ENCODE results near the gene KIAA1217.
"Not testable (repeated sequence)": the region's sequence is repeated elsewhere in the genome, so short reads cannot be mapped to it uniquely, and the experiment has no call there.

Gene KIAA1217

GRCh38 chr10:24315211-24315610 lies 106.3 kb downstream of the KIAA1217 start:
- Mint-ChIP-seq H3K4me3 (no peak overlapping the region), H3K36me3 (no peaks in the 10 kb centered on the region), H3K27ac (no peak overlapping the region), H3K4me1 (no peaks in the 10 kb centered on the region), H3K9me3 (no peaks in the 10 kb centered on the region)
- ATAC-seq (no peak), DNase-seq (ENCODE audit: low spot score in 2 of 2) (no peak)

GRCh38 chr10:24318517-24318916 lies 109.6 kb downstream of the KIAA1217 start:
- H3K4me3 Mint-ChIP-seq: no peak overlapping the region
- no peaks in the 10 kb centered on the region for H3K9me3 Mint-ChIP-seq
- DNase-seq (ENCODE audit: low spot score in 2 of 2): no peak
- ATAC-seq: no peak
- H3K27ac Mint-ChIP-seq: no peak overlapping the region
- no peaks in the 10 kb centered on the region for H3K36me3 Mint-ChIP-seq
- H3K4me1 Mint-ChIP-seq: no peaks in the 10 kb centered on the region

GRCh38 chr10:24320373-24320772 lies 111.4 kb downstream of the KIAA1217 start:
- no peak for ATAC-seq
- no peak for DNase-seq (ENCODE audit: low spot score in 2 of 2)
- Mint-ChIP-seq H3K4me3 (no peak overlapping the region), H3K9me3 (peaks cover 3% of the 10 kb centered on the region), H3K36me3 (no peaks in the 10 kb centered on the region), H3K27ac (no peak overlapping the region), H3K4me1 (no peaks in the 10 kb centered on the region)

DNA sequence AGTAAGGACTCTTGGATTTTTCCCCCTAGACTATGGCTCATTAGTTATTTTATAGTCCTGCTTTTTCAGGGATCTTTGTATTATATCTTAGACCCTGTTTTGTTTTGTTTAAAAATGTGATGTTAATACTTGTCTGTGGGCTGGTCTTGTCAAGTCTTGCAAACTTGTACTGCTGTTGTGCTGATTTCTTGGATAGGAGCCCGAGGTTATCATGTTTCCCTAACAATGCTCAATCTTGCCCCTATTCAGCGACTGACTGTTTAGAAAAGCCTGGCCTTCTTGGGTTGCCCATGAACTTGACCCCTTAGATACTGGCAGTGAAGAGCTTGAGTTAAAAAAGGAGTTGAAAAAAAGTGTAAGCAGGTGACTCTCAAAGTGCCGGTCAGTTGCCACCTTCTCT lies 115.7 kb downstream of the KIAA1217 start:
- DNase-seq (ENCODE audit: low spot score in 2 of 2) (no peak), ATAC-seq (no peak)
- Mint-ChIP-seq H3K4me3 (no peak overlapping the region), H3K9me3 (peaks cover 8% of the 10 kb centered on the region), H3K36me3 (no peaks in the 10 kb centered on the region), H3K4me1 (no peaks in the 10 kb centered on the region), H3K27ac (no peak overlapping the region)

GRCh38 chr10:24331457-24331856 lies 122.5 kb downstream of the KIAA1217 start:
- H3K36me3 Mint-ChIP-seq: no peaks in the 10 kb centered on the region
- ATAC-seq (no peak), DNase-seq (ENCODE audit: low spot score in 2 of 2) (no peak)
- H3K9me3 Mint-ChIP-seq: peaks cover 9% of the 10 kb centered on the region
- H3K4me1 Mint-ChIP-seq: no peaks in the 10 kb centered on the region
- H3K27ac Mint-ChIP-seq: no peak overlapping the region
- no peak overlapping the region for H3K4me3 Mint-ChIP-seq

- H3K4me3 Mint-ChIP-seq: no peak overlapping the region
- ATAC-seq (no peak), DNase-seq (ENCODE audit: low spot score in 2 of 2) (no peak)
- H3K36me3 Mint-ChIP-seq: no peaks in the 10 kb centered on the region
- H3K27ac Mint-ChIP-seq: no peak overlapping the region
- no peaks in the 10 kb centered on the region for H3K4me1 Mint-ChIP-seq
- peaks cover 3% of the 10 kb centered on the region for H3K9me3 Mint-ChIP-seq
These were observed 124.8 kb downstream of the KIAA1217 start for GRCh38 chr10:24333736-24334135.

GRCh38 chr10:24334279-24334939 lies 125.5 kb downstream of the KIAA1217 start:
- Mint-ChIP-seq H3K9me3 (peaks cover 3% of the 10 kb centered on the region), H3K4me1 (no peaks in the 10 kb centered on the region), H3K27ac (no peak overlapping the region), H3K4me3 (no peak overlapping the region), H3K36me3 (no peaks in the 10 kb centered on the region)
- DNase-seq (ENCODE audit: low spot score in 2 of 2) (no peak), ATAC-seq (no peak)

GRCh38 chr10:24337723-24338122 lies 128.8 kb downstream of the KIAA1217 start:
- ATAC-seq; H3K4me3 Mint-ChIP-seq; H3K9me3 Mint-ChIP-seq; H3K4me1 Mint-ChIP-seq; H3K36me3 Mint-ChIP-seq; H3K27ac Mint-ChIP-seq; DNase-seq (ENCODE audit: low spot score in 2 of 2): not testable (repeated sequence)

GRCh38 chr10:24339387-24339786 lies 130.4 kb downstream of the KIAA1217 start:
- H3K4me1 Mint-ChIP-seq: no peaks in the 10 kb centered on the region
- DNase-seq (ENCODE audit: low spot score in 2 of 2) (no peak), ATAC-seq (no peak)
- H3K9me3 Mint-ChIP-seq: no peaks in the 10 kb centered on the region
- H3K36me3 Mint-ChIP-seq: no peaks in the 10 kb centered on the region
- H3K27ac Mint-ChIP-seq: no peak overlapping the region
- no peak overlapping the region for H3K4me3 Mint-ChIP-seq

DNA sequence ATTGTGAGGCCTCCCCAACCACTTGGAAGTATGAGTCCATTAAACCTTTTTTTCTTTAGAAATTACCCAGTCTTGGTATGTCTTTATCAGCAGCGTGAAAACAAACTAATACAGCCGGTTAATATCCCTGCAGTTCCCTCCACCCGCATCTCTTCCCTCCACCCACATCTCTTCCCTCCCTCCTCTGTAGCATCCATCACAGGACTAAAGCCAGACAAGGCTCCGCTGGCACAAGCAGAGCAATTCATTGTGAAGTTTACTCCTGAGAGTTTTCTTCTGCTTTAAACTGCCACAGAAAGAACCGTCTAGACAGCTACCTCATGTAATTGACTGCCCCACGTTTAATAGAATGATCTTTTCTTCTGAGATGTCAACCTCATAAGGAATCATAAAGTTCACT lies 131.5 kb downstream of the KIAA1217 start:
- DNase-seq (ENCODE audit: low spot score in 2 of 2) (no peak), ATAC-seq (no peak)
- no peaks in the 10 kb centered on the region for H3K36me3 Mint-ChIP-seq
- H3K4me1 Mint-ChIP-seq: no peaks in the 10 kb centered on the region
- no peak overlapping the region for H3K4me3 Mint-ChIP-seq
- H3K27ac Mint-ChIP-seq: no peak overlapping the region
- no peaks in the 10 kb centered on the region for H3K9me3 Mint-ChIP-seq

GRCh38 chr10:24340883-24341282 lies 131.9 kb downstream of the KIAA1217 start:
- Mint-ChIP-seq H3K27ac (no peak overlapping the region), H3K36me3 (no peaks in the 10 kb centered on the region), H3K4me1 (no peaks in the 10 kb centered on the region), H3K4me3 (no peak overlapping the region), H3K9me3 (no peaks in the 10 kb centered on the region)
- no peak for DNase-seq (ENCODE audit: low spot score in 2 of 2)
- ATAC-seq: no peak

GRCh38 chr10:24341371-24341770 lies 132.4 kb downstream of the KIAA1217 start:
- no peak overlapping the region for H3K4me3 Mint-ChIP-seq
- ATAC-seq (no peak), DNase-seq (ENCODE audit: low spot score in 2 of 2) (no peak)
- no peak overlapping the region for H3K27ac Mint-ChIP-seq
- no peaks in the 10 kb centered on the region for H3K9me3 Mint-ChIP-seq
- no peaks in the 10 kb centered on the region for H3K4me1 Mint-ChIP-seq
- no peaks in the 10 kb centered on the region for H3K36me3 Mint-ChIP-seq

DNA sequence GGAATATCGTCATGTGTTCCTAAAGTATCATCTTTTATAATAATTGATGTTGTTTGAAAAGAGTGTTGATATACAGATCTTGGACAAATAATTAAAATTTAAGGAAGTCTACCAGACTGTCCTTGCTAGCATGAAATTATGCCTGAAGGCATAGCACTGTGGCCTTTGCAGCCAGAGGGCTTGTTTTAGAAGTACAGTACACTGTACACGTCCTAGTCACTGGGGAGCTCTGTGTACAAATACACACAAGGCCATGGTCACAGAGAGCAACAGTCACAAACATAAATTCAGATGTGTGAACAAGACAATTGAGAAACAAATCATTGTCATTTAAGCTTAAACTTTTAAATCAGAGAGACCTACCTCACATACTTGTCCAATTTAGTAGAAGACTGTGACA lies 133.0 kb downstream of the KIAA1217 start:
- no peaks in the 10 kb centered on the region for H3K9me3 Mint-ChIP-seq
- ATAC-seq: no peak
- H3K27ac Mint-ChIP-seq: no peak overlapping the region
- DNase-seq (ENCODE audit: low spot score in 2 of 2): no peak
- H3K36me3 Mint-ChIP-seq: no peaks in the 10 kb centered on the region
- no peak overlapping the region for H3K4me3 Mint-ChIP-seq
- H3K4me1 Mint-ChIP-seq: no peaks in the 10 kb centered on the region

DNA sequence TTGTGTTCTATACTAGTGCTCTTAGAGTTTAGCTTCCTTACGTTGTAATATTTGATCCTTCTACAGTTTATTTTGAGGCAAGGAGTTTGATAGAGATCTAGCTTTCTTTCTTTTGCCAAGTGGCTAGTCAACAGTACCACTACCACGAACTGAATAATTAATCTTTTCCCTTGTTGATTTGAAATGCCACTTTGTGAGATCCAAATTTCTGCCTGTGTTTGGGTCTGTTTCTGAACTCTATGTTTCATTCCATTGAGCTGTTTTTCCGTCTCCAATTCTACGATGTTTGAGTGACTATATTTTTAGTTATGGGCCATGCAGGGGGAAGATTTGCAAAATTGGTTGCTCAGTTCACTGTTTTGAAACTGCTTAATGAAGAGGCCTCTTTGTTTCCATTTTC lies 134.7 kb downstream of the KIAA1217 start:
- ATAC-seq (no peak), DNase-seq (ENCODE audit: low spot score in 2 of 2) (no peak)
- no peaks in the 10 kb centered on the region for H3K9me3 Mint-ChIP-seq
- no peak overlapping the region for H3K4me3 Mint-ChIP-seq
- no peaks in the 10 kb centered on the region for H3K36me3 Mint-ChIP-seq
- H3K27ac Mint-ChIP-seq: no peak overlapping the region
- no peaks in the 10 kb centered on the region for H3K4me1 Mint-ChIP-seq

DNA sequence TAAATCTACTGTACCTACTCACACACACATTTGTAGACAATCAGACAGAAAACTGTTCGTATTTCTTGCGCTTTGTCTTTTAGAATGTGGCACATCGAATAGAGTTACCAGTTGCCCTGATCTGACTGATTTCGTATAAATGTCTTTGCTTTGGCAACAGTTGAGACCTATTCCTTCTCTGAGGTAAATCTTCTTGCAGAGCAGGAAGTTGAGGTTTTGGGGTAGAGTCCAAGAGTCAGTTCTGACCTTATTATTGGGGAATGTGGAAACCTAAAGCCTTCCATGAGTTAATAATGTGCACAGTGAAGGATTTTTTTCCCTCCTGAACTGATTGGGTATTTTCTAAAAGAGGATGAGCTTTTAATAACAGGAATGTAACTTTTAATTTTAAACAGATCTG lies 135.3 kb downstream of the KIAA1217 start:
- Mint-ChIP-seq H3K4me1 (no peaks in the 10 kb centered on the region), H3K36me3 (no peaks in the 10 kb centered on the region), H3K4me3 (no peak overlapping the region), H3K9me3 (no peaks in the 10 kb centered on the region), H3K27ac (no peak overlapping the region)
- ATAC-seq (no peak), DNase-seq (ENCODE audit: low spot score in 2 of 2) (no peak)

DNA sequence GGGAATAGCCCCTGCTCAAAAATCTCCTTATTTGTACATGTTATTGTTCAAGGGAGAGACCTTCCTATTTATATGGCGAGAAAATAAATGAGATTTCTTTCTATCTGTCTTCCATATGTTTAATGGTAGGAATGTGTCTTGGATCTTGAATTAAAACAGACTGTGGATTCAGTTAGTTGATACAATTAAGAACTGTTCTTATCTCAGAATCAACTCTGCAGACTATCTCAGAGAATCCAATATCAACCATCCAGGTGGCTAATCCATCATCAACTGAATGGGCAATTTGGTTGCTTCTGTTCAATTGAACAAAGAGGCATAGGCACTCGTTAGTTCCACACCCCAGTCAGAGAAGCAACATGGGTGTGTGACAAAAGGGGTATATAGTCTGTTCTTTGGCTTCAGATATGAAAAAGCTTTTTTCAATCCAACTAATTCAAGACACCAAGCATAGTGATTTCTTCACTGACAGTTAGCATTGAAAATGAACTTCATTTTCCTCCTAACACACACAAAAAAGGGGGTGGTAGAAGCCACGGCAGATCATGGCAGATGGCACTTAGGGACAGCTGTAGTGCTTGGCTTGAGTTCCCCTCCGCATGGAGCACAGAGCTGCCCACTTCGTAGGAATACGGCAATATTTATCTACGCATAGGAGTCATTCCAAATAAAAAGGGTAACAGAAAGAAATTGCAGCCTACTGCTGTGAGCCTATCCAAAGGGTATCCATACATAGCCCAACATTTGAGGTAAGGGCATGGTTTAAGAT lies 135.9 kb downstream of the KIAA1217 start:
- Mint-ChIP-seq H3K4me1 (no peaks in the 10 kb centered on the region), H3K9me3 (no peaks in the 10 kb centered on the region), H3K27ac (no peak overlapping the region), H3K4me3 (no peak overlapping the region), H3K36me3 (no peaks in the 10 kb centered on the region)
- DNase-seq (ENCODE audit: low spot score in 2 of 2) (no peak), ATAC-seq (no peak)
